Mucosa of gallbladder (tissue), 1 donor: ENCODE results near the gene NEK1. TPM values are rescaled to one million over a fixed set of nuclear protein-coding genes. Genes with fewer than 3 reads are reported as not detected.
"Not testable (repeated sequence)": the region's sequence is repeated elsewhere in the genome, so short reads cannot be mapped to it uniquely, and the experiment has no call there.

Source experiments
- DNase-seq: peaks from one replicate; pipeline ENCODE4 v3.0.0-alpha.2; 2020; ENCODE audit warnings: low spot score
- total RNA-seq: library from RNA; stranded (reverse); gene quantifications from one replicate; pipeline ENCODE4 v1.2.1, GENCODE V29; 2021
- donor health status: DM: no; HTN: no; CAD: no.

The NEK1 gene
- total RNA-seq, 1 donor from 2014 or later = 13.8 TPM

- DNase-seq = no peak
These were observed 16.2 kb upstream of the NEK1 start for GRCh38 chr4:169628579-169628978.

DNA sequence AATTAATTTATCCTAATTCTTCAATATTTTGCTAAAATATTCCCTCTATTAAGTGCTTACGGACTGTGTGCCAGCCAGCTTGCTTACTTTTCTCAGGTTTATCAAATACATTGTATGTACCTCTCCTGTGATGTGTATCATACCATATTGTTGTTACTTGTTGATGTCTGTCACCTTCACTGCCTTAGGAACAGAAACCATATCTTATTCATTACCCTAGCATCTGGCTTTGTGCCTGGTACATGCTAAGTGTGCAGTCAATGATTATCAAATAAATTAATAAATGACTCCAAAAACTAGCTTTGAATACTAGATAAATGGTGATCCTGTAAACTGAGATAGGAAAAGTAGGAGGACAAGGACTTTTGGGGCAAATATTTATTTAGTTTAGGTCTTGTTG is 14.9 kb upstream of the NEK1 start:
- DNase-seq = peak; percentile 35

DNA sequence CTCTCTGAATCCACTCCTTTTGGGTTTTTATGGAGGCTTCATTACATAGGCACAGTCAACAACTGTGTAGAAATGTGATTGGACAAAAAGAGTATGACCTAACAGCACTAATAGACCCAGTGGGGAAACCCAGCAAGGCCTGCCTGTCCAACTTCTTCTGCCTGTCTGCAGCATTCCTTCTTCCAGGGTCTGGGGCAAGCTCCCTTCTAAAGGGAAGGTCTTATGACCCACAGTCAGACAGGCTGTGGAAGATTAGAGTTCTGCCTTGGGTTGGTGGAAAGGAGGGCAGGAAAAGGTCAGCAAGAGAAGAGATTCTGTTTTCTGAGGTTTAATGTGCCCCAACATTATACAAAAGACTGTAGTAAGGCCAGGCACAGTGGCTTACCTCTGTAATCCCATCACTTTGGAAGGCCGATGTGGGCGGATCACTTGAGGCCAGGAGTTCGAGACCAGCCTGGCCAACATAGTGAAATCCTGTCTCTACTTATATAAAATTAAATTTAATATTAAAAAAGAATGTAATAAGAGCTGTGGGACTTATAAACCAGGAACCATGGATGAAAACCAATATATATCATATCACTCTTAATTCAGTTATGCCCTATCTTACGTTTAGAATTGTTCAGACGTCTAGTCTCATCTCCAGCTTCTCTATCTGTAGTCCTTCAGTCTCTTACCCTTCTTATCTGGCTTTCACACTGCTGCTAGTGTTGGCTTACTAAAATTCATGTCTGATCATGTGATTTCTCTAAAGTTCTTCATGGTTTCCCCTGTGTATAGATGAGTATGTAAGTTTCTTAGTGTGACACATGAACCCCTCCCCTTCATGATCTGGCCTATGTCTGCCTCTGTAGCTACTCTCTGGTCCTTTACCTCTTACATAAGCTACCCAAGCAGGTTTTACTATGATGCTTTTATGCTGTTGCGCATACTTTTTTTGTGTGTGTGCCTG is 14.2 kb upstream of the NEK1 start:
- DNase-seq = no peak

DNA sequence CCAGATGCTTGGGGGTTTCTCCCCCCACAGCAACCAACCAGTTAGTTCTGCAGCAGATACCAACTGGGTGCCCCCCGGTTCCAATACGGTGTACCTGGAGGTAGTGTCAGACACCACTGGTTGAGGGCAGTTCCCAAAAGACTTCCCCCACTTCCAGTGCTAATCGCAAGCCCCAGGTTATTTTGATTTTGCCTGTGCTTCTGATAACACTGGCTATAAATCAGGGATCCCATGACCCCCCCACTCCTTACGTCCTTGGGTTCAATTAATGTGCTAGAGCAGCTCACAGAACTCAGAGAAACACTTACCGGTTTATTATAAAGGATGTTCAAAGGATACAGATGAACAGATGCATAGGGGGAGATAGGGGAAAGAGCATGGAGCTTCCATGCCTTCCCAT is 13.5 kb upstream of the NEK1 start:
- no peak for DNase-seq

GRCh38 chr4:169624012-169624411 is 11.6 kb upstream of the NEK1 start:
- DNase-seq = not testable (repeated sequence)

DNA sequence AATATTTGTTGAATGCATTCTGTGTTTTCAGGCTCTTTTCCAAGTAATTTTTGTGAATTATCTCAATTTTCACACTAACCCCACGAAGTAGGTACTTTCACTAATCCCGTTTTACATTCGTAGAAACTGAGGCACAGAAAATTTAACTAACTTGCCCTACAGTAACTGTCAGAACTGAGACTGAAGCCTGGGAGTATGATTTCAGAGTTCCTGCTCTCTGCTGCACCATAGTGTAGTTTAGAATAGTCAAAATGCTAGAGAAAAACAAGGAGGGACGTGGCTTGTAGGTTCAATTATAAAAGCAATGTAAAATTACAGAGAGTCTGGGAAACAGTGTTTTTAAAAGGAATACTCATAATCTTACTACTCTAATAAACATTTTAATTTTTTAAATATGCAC is 10.2 kb upstream of the NEK1 start:
- no peak for DNase-seq

- DNase-seq = no peak
These were observed 9.5 kb upstream of the NEK1 start for GRCh38 chr4:169621731-169622492.

- DNase-seq = no peak
These were observed 8.5 kb upstream of the NEK1 start for GRCh38 chr4:169620880-169621248.

DNA sequence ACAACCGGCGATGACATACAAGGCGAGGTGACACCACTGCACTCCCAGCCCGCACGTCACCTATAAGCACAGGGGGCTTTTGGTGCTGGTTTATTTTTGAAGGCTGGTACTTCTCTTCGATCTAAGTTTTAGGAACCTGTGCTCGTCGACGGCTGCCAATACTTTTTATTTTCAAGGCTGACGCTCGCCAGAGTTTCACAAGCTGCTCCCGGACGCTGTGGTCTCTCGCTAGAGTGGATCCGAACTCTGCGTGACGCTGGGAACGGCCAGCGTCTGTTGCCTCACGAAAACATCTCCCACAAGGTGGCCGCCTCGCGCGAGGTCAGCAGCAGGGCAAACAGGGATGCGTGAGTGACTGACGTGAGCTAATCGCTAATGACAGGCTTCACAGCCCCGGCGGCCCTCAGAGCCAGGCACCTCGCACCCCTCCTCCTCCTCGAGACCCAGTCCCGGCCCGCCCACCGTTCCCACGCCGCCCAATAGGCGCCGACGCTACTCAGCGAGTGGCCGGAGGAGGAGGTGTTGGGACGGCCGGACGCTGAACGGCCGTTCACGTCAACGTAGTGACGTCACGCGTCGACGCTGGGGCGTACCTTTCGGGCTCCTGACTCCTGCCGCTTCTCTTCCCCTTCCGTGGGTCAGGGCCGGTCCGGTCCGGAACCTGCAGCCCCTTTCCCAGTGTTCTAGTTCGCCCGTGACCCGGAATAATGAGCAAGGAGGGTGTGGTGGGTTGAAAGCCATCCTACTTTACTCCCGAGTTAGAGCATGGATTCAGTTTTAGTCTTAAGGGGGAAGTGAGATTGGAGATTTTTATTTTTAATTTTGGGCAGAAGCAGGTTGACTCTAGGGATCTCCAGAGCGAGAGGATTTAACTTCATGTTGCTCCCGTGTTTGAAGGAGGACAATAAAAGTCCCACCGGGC is 7.8 kb upstream of the NEK1 start, which contains the start of gene CLCN3:
CLCN3 (plus strand) TSS at position 621 of the 922 bp plus-strand sequence. CDS start 15,351 bp downstream, outside the sequence.
- peak; percentile 97 for DNase-seq

GRCh38 chr4:169619518-169619957 is 7.2 kb upstream of the NEK1 start:
- DNase-seq = peak; percentile 63

DNA sequence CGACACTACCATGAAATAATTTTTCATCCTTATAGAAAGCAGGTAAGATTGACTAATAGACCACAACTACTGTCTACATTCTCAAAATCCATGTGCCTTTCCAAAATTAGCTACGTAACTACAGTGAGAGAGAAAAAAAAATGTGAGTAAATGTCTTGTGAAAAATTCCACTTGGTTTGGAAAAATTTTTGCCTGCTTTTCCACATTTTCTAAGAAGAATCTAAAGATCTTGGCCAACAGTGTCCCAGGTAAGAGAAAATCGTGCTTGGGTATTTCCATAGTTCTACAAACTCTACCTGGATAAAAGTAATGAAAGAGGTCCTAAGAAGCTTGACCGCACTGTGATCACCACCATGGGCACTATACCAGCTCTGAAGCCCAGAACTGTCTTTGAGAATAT is 6.6 kb upstream of the NEK1 start:
- no peak for DNase-seq

GRCh38 chr4:169618286-169618685 is 5.9 kb upstream of the NEK1 start:
- no peak for DNase-seq

- no peak for DNase-seq
These were observed 4.9 kb upstream of the NEK1 start for GRCh38 chr4:169617306-169617705.

GRCh38 chr4:169616846-169617245 is 4.5 kb upstream of the NEK1 start:
- no peak for DNase-seq

DNA sequence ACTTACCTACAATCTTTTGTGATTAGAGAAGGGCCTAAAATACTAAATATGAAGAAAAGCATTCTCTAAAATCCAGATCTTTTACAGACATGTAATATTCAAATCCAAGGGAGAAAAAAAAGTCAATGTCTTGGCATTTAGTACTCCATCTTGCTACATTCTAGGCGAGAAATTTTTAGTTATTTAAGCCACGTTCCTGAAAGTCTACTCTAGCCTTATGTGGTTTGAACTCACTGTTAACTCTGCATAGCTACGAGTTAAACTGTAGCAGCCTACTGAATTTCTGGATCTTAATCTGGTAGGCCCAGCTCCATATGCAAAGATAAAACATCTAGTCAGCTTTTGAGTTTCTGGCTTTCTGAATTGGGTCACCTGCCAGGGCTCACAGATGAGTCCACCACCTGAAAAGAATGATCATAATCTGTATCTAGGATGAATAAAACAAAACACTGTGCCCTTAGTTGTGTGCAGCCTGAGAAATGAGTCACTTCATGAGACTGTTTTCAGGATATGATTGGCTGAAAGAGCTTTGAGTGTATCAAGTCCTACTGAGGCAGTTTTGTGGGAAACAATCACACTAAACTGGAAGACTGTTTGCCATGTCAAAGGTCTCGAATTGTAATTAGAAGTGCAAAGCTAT is 3.2 kb upstream of the NEK1 start:
- no peak for DNase-seq

GRCh38 chr4:169612871-169613859 is 782 bp upstream of the NEK1 start:
- DNase-seq = peak; percentile 81

- DNase-seq = no peak
These were observed 1.2 kb downstream of the NEK1 start for GRCh38 chr4:169611157-169611556.

- no peak for DNase-seq
These were observed 7.5 kb downstream of the NEK1 start for GRCh38 chr4:169604903-169605331.

DNA sequence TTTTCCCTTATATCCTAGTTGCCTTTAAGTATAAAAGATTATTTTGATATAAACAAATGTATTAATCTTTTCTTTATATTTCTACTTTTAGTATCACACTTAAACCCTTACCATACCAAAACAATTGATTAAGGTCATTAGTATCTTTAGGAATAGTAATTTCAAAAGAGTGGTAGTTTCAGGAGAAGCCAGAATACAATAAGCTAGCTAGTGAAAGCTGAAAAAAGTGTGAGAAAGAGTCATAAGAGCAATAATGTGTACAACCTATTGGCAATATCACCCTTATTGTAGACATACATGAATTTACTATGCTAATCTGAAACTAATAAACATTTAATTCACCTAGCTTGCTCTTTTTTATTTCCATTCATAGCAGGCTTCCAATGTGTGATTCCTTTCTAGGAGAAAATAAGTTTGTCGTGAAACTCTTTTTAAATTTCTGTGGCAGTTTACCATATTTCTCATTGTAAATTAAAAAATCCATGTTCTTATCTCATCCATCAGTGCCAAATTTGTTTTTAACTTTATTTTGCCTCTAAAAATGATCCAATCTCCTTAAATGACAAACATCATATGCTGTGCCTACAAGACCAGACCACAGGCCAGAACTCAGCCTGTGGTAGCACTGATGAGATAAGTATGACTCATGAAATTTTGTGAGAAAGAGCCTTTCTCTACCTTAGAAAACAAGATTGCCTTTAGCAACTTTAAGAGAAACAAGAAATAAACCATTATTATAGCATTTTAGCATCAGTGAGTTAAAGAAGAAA is 8.1 kb downstream of the NEK1 start:
- DNase-seq = no peak
